ENCODE measurements around the gene MYOM1. TPM values are rescaled to one million over a fixed set of nuclear protein-coding genes. Genes with fewer than 3 reads are reported as not detected.
A peak's percentile ranks its signal among the peaks of the same experiment; 100 is the strongest.

Gene MYOM1
- total and polyA plus RNA-seq, 9 donors: 265 to 771 (median 603) TPM

GRCh38 chr18:3059272-3059671 lies 160.5 kb downstream of the MYOM1 start:
- no CpG with 5 or more reads among the region's 3 CpGs for WGBS (ENCODE audit: insufficient coverage)
- peak; percentile 44 for DNase-seq
- H3K27me3 ChIP-seq (ENCODE audit: control insufficient read depth, insufficient read depth, low read length): no peaks in the 10 kb centered on the region
- no peaks in the 10 kb centered on the region for H3K36me3 ChIP-seq (ENCODE audit: control insufficient read depth, insufficient read depth, low read length)
- H3K4me1 ChIP-seq (ENCODE audit: control insufficient read depth, insufficient read depth, low read length): peaks cover 4% of the 10 kb centered on the region
- H3K27ac ChIP-seq (ENCODE audit: low read length): no peak overlapping the region
- no peak overlapping the region for H3K4me3 ChIP-seq (ENCODE audit: low read length)
- no peaks in the 10 kb centered on the region for H3K9me3 ChIP-seq (replicated peaks; ENCODE audit: control insufficient read depth, low read depth, low read length)

GRCh38 chr18:3058328-3059191 lies 161.2 kb downstream of the MYOM1 start:
- Histone ChIP-seq H3K27ac (ENCODE audit: low read length) (no peak overlapping the region), H3K36me3 (ENCODE audit: control insufficient read depth, insufficient read depth, low read length) (no peaks in the 10 kb centered on the region), H3K9me3 (replicated peaks; ENCODE audit: control insufficient read depth, low read depth, low read length) (no peaks in the 10 kb centered on the region), H3K4me3 (ENCODE audit: low read length) (no peak overlapping the region), H3K4me1 (ENCODE audit: control insufficient read depth, insufficient read depth, low read length) (peaks cover 4% of the 10 kb centered on the region), H3K27me3 (ENCODE audit: control insufficient read depth, insufficient read depth, low read length) (no peaks in the 10 kb centered on the region)
- WGBS (ENCODE audit: insufficient coverage): 84% methylated on average over 3 of the region's 6 CpGs
- no peak for DNase-seq

- no peak for DNase-seq
- WGBS (ENCODE audit: insufficient coverage): 93% methylated on average over 3 of the region's 4 CpGs
- Histone ChIP-seq H3K36me3 (ENCODE audit: control insufficient read depth, insufficient read depth, low read length) (no peaks in the 10 kb centered on the region), H3K9me3 (replicated peaks; ENCODE audit: control insufficient read depth, low read depth, low read length) (no peaks in the 10 kb centered on the region), H3K4me3 (ENCODE audit: low read length) (no peak overlapping the region), H3K27ac (ENCODE audit: low read length) (no peak overlapping the region), H3K27me3 (ENCODE audit: control insufficient read depth, insufficient read depth, low read length) (no peaks in the 10 kb centered on the region), H3K4me1 (ENCODE audit: control insufficient read depth, insufficient read depth, low read length) (no peaks in the 10 kb centered on the region)
These were observed 162.2 kb downstream of the MYOM1 start for GRCh38 chr18:3057526-3057925.

- H3K9me3 ChIP-seq (replicated peaks; ENCODE audit: control insufficient read depth, low read depth, low read length): no peaks in the 10 kb centered on the region
- H3K4me3 ChIP-seq (ENCODE audit: low read length): no peak overlapping the region
- no peak overlapping the region for H3K27ac ChIP-seq (ENCODE audit: low read length)
- no peaks in the 10 kb centered on the region for H3K27me3 ChIP-seq (ENCODE audit: control insufficient read depth, insufficient read depth, low read length)
- 100% methylated on average over 1 of the region's 9 CpGs for WGBS (ENCODE audit: insufficient coverage)
- H3K4me1 ChIP-seq (ENCODE audit: control insufficient read depth, insufficient read depth, low read length): no peaks in the 10 kb centered on the region
- H3K36me3 ChIP-seq (ENCODE audit: control insufficient read depth, insufficient read depth, low read length): no peaks in the 10 kb centered on the region
- no peak for DNase-seq
These were observed 163.5 kb downstream of the MYOM1 start for GRCh38 chr18:3056311-3056710.

GRCh38 chr18:3055816-3056215 lies 164.0 kb downstream of the MYOM1 start:
- no peaks in the 10 kb centered on the region for H3K27me3 ChIP-seq (ENCODE audit: control insufficient read depth, insufficient read depth, low read length)
- no CpG with 5 or more reads among the region's 4 CpGs for WGBS (ENCODE audit: insufficient coverage)
- no peaks in the 10 kb centered on the region for H3K4me1 ChIP-seq (ENCODE audit: control insufficient read depth, insufficient read depth, low read length)
- no peak overlapping the region for H3K27ac ChIP-seq (ENCODE audit: low read length)
- peak; percentile 69 for DNase-seq
- no peaks in the 10 kb centered on the region for H3K9me3 ChIP-seq (replicated peaks; ENCODE audit: control insufficient read depth, low read depth, low read length)
- H3K36me3 ChIP-seq (ENCODE audit: control insufficient read depth, insufficient read depth, low read length): no peaks in the 10 kb centered on the region
- H3K4me3 ChIP-seq (ENCODE audit: low read length): no peak overlapping the region

GRCh38 chr18:3055186-3055728 lies 164.5 kb downstream of the MYOM1 start:
- Histone ChIP-seq H3K4me1 (ENCODE audit: control insufficient read depth, insufficient read depth, low read length) (no peaks in the 10 kb centered on the region), H3K9me3 (replicated peaks; ENCODE audit: control insufficient read depth, low read depth, low read length) (no peaks in the 10 kb centered on the region), H3K36me3 (ENCODE audit: control insufficient read depth, insufficient read depth, low read length) (no peaks in the 10 kb centered on the region), H3K27ac (ENCODE audit: low read length) (no peak overlapping the region), H3K27me3 (ENCODE audit: control insufficient read depth, insufficient read depth, low read length) (no peaks in the 10 kb centered on the region), H3K4me3 (ENCODE audit: low read length) (no peak overlapping the region)
- no CpG with 5 or more reads among the region's 4 CpGs for WGBS (ENCODE audit: insufficient coverage)
- DNase-seq: peak; percentile 73

- H3K27ac ChIP-seq (ENCODE audit: low read length): no peak overlapping the region
- no CpG with 5 or more reads among the region's 3 CpGs for WGBS (ENCODE audit: insufficient coverage)
- no peaks in the 10 kb centered on the region for H3K4me1 ChIP-seq (ENCODE audit: control insufficient read depth, insufficient read depth, low read length)
- H3K4me3 ChIP-seq (ENCODE audit: low read length): no peak overlapping the region
- DNase-seq: no peak
- no peaks in the 10 kb centered on the region for H3K27me3 ChIP-seq (ENCODE audit: control insufficient read depth, insufficient read depth, low read length)
- H3K36me3 ChIP-seq (ENCODE audit: control insufficient read depth, insufficient read depth, low read length): no peaks in the 10 kb centered on the region
- H3K9me3 ChIP-seq (replicated peaks; ENCODE audit: control insufficient read depth, low read depth, low read length): no peaks in the 10 kb centered on the region
These were observed 165.0 kb downstream of the MYOM1 start for GRCh38 chr18:3054780-3055179.

GRCh38 chr18:3054214-3054613 lies 165.6 kb downstream of the MYOM1 start:
- Histone ChIP-seq H3K4me1 (ENCODE audit: control insufficient read depth, insufficient read depth, low read length) (no peaks in the 10 kb centered on the region), H3K27ac (ENCODE audit: low read length) (no peak overlapping the region), H3K27me3 (ENCODE audit: control insufficient read depth, insufficient read depth, low read length) (no peaks in the 10 kb centered on the region), H3K36me3 (ENCODE audit: control insufficient read depth, insufficient read depth, low read length) (no peaks in the 10 kb centered on the region), H3K9me3 (replicated peaks; ENCODE audit: control insufficient read depth, low read depth, low read length) (no peaks in the 10 kb centered on the region), H3K4me3 (ENCODE audit: low read length) (no peak overlapping the region)
- WGBS (ENCODE audit: insufficient coverage): 89% methylated on average over 6 of the region's 6 CpGs
- no peak for DNase-seq

- Histone ChIP-seq H3K4me1 (ENCODE audit: control insufficient read depth, insufficient read depth, low read length) (no peaks in the 10 kb centered on the region), H3K36me3 (ENCODE audit: control insufficient read depth, insufficient read depth, low read length) (no peaks in the 10 kb centered on the region), H3K27ac (ENCODE audit: low read length) (no peak overlapping the region), H3K9me3 (replicated peaks; ENCODE audit: control insufficient read depth, low read depth, low read length) (no peaks in the 10 kb centered on the region), H3K27me3 (ENCODE audit: control insufficient read depth, insufficient read depth, low read length) (no peaks in the 10 kb centered on the region), H3K4me3 (ENCODE audit: low read length) (no peak overlapping the region)
- 97% methylated on average over 4 of the region's 4 CpGs for WGBS (ENCODE audit: insufficient coverage)
- no peak for DNase-seq
These were observed 166.7 kb downstream of the MYOM1 start for GRCh38 chr18:3053081-3053480.

GRCh38 chr18:3052411-3052758 lies 167.4 kb downstream of the MYOM1 start:
- H3K9me3 ChIP-seq (replicated peaks; ENCODE audit: control insufficient read depth, low read depth, low read length): no peaks in the 10 kb centered on the region
- H3K4me1 ChIP-seq (ENCODE audit: control insufficient read depth, insufficient read depth, low read length): no peaks in the 10 kb centered on the region
- no peak for DNase-seq
- no peaks in the 10 kb centered on the region for H3K27me3 ChIP-seq (ENCODE audit: control insufficient read depth, insufficient read depth, low read length)
- H3K27ac ChIP-seq (ENCODE audit: low read length): no peak overlapping the region
- no peaks in the 10 kb centered on the region for H3K36me3 ChIP-seq (ENCODE audit: control insufficient read depth, insufficient read depth, low read length)
- 100% methylated on average over 1 of the region's 2 CpGs for WGBS (ENCODE audit: insufficient coverage)
- no peak overlapping the region for H3K4me3 ChIP-seq (ENCODE audit: low read length)
